Activated T-cell treated with anti-CD3 and anti-CD28 coated beads, Interleukin-2, amount 50 U/mL, for 4 hours (primary cell): ENCODE data around the gene IGDCC3. TPM values are rescaled to one million over a fixed set of nuclear protein-coding genes. Genes with fewer than 3 reads are reported as not detected.

Experiments
- ATAC-seq, 2 donors: fragments of 200-7000 bp; cut with Tn5 transposase; one replicate each; pipeline ENCODE4 v1.10.0; 2021
- DNase-seq: peaks from one replicate; pipeline ENCODE4 v3.0.0-alpha.2; 2020
- H3K27me3 Mint-ChIP-seq: one replicate; pipeline ENCODE4 v1.8.0; 2021; ENCODE audit warnings: low read depth, mixed read lengths
- H3K36me3 Mint-ChIP-seq: one replicate; pipeline ENCODE4 v1.8.0; 2022; ENCODE audit warnings: mixed read lengths; ENCODE audit not compliant: insufficient read depth
- H3K4me1 Mint-ChIP-seq: one replicate; pipeline ENCODE4 v1.8.0; 2021; ENCODE audit warnings: low read depth, mixed read lengths
- H3K4me3 Mint-ChIP-seq: one replicate; pipeline ENCODE4 v1.8.0; 2021; ENCODE audit warnings: mild to moderate bottlenecking, moderate library complexity, mixed read lengths
- H3K9me3 Mint-ChIP-seq: one replicate; pipeline ENCODE4 v1.8.0; 2021; ENCODE audit warnings: mixed read lengths
- total RNA-seq, 3 donors: library from RNA; stranded (reverse); gene quantifications; one replicate each; pipeline ENCODE4 v1.2.1, GENCODE V29; 2021

The IGDCC3 gene
- under 1 TPM in 1 of 3 donors, not detected in 2; 0.10 TPM for total RNA-seq

GRCh38 chr15:65377976-65378366 lies at the start of gene IGDCC3:
TSS of gene IGDCC3 (minus strand) at chr15:65378002. CDS start at chr15:65377788, 214 bp downstream.
- Mint-ChIP-seq H3K27me3 (peaks cover 68% of the 10 kb centered on the region), H3K4me3 (peak within 1 kb of the TSS; percentile 73)
- peak in 1 of 2 donors; percentile 19 for ATAC-seq

GRCh38 chr15:65426216-65426853 lies 48.5 kb upstream of the IGDCC3 start:
- peaks cover 46% of the 10 kb centered on the region for H3K27me3 Mint-ChIP-seq
- no peaks in the 10 kb centered on the region for H3K9me3 Mint-ChIP-seq
- H3K36me3 Mint-ChIP-seq, result no peaks in the 10 kb centered on the region
- peaks cover 12% of the 10 kb centered on the region for H3K4me1 Mint-ChIP-seq
- no peak for DNase-seq
- no peak for ATAC-seq
- no peak overlapping the region for H3K4me3 Mint-ChIP-seq

More at GRCh38 chr15:65377976-65378366, at the start of gene IGDCC3:
- no peak for DNase-seq
- Mint-ChIP-seq H3K4me1 (peaks cover 18% of the 10 kb centered on the region), H3K9me3 (no peaks in the 10 kb centered on the region), H3K36me3 (no peaks in the 10 kb centered on the region)

DNA sequence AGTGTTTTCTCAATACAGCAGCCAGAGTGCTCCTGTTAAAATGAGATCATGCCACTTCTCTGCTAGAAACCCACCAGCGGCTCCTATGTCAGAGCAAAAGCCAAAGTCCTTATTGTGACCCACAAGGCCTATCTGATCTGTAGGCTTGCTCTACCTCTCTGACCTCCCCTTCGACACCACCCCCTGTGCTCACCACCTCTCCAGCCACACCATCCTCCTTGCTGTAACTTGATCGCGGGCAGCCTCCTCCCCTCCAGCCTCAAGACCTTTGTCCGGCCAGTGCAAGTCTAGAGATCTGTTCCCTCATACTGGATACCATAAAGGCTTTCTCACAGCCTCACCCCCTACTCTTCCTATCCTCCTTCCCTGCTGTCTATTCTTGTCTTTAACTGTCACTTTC lies 46.9 kb upstream of the IGDCC3 start:
- Mint-ChIP-seq H3K9me3 (no peaks in the 10 kb centered on the region), H3K27me3 (peaks cover 62% of the 10 kb centered on the region), H3K4me3 (no peak overlapping the region), H3K36me3 (no peaks in the 10 kb centered on the region), H3K4me1 (peaks cover 16% of the 10 kb centered on the region)
- ATAC-seq (no peak), DNase-seq (no peak)

- no peaks in the 10 kb centered on the region for H3K9me3 Mint-ChIP-seq
- peak overlapping the region; percentile 79 for H3K4me3 Mint-ChIP-seq
- peaks cover 16% of the 10 kb centered on the region for H3K4me1 Mint-ChIP-seq
- H3K36me3 Mint-ChIP-seq, result no peaks in the 10 kb centered on the region
- DNase-seq (no peak), ATAC-seq (no peak)
- peaks cover 67% of the 10 kb centered on the region for H3K27me3 Mint-ChIP-seq
These were observed 46.3 kb upstream of the IGDCC3 start for GRCh38 chr15:65423976-65424679.

DNA sequence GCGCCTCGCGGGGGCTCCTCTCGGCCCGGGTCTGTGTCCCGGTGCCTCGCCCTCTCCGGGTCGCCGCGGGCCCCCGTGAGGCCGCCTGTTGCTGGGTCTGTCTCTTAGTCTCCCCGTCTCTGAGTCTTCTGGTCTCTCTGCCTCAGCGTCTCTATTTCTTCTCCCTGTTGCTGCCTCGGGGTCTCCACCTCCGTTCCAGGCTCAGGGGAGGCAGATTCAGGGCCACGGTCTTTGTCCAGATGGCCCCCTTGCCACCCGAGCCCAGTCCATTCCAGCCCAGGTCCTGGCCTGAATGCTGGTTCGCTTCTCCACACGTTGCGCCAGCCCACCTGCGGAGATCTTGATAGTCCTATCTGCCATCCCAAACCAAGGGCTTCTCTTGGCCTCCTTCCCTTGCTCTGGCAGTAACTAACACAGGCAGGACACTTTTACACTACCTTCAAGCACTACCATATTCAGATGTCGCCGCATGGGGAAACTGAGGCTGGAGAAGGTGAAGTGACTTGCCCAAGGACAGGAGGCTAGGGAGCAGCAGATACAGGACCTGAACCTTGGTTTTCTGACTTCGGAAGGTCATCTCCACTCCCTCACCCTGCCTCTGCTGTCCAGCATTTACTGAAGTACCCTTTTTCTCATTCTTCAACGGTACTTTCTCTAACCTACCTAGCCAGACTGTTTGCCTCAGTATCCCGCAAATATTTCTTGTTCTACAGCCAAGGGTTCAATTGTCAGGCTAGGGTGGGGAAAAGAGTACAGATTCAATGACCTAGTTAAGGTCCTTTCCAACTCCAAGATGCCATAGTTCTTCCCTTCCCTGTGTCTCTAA lies 45.6 kb upstream of the IGDCC3 start:
- peaks cover 16% of the 10 kb centered on the region for H3K4me1 Mint-ChIP-seq
- ATAC-seq (no peak), DNase-seq (no peak)
- no peaks in the 10 kb centered on the region for H3K36me3 Mint-ChIP-seq
- peaks cover 74% of the 10 kb centered on the region for H3K27me3 Mint-ChIP-seq
- H3K9me3 Mint-ChIP-seq, result no peaks in the 10 kb centered on the region
- peak overlapping the region; percentile 79 for H3K4me3 Mint-ChIP-seq

- DNase-seq (no peak), ATAC-seq (peak; percentile 15 to 19)
- Mint-ChIP-seq H3K36me3 (no peaks in the 10 kb centered on the region), H3K9me3 (no peaks in the 10 kb centered on the region), H3K4me1 (peaks cover 16% of the 10 kb centered on the region), H3K4me3 (peak overlapping the region; percentile 76), H3K27me3 (peaks cover 91% of the 10 kb centered on the region)
These were observed 43.8 kb upstream of the IGDCC3 start for GRCh38 chr15:65421360-65422215.

- ATAC-seq (no peak), DNase-seq (no peak)
- Mint-ChIP-seq H3K4me1 (peaks cover 16% of the 10 kb centered on the region), H3K9me3 (no peaks in the 10 kb centered on the region), H3K4me3 (peak overlapping the region; percentile 6), H3K27me3 (peaks cover 89% of the 10 kb centered on the region), H3K36me3 (no peaks in the 10 kb centered on the region)
These were observed 43.2 kb upstream of the IGDCC3 start for GRCh38 chr15:65420975-65421359.

- ATAC-seq, result no peak
- peaks cover 72% of the 10 kb centered on the region for H3K27me3 Mint-ChIP-seq
These were observed 40.8 kb upstream of the IGDCC3 start for GRCh38 chr15:65418596-65418995.

DNA sequence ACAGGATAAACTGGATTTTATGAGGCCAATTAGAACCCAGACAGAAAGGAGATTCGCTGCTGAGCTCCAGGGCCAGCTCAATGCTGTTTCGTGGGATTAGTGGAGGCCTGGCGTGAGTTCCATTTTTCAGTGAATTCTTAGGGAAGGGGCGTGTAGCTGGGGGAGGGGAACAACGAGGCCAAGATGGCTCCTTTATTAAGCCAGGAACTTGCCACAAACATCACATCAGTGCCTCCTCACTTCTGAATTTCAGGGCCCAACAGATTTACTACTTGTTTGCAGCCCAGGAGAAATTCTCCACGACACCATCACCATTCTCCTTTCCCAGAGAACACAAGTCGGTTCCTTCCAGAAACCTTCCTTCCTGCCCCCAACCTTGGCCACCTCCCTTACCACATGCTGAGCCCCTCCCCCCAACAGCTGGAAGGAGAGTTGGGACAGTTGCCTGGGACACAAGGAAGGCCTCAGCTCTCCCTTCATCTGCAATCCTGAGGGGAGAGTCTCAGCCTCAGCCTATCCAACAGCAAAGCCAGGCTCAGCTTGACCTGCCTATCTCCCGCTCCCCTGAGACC lies 39.1 kb upstream of the IGDCC3 start:
- Mint-ChIP-seq H3K4me3 (no peak overlapping the region), H3K4me1 (peaks cover 7% of the 10 kb centered on the region), H3K36me3 (no peaks in the 10 kb centered on the region), H3K9me3 (no peaks in the 10 kb centered on the region), H3K27me3 (peaks cover 60% of the 10 kb centered on the region)
- ATAC-seq, result no peak
- no peak for DNase-seq

More at GRCh38 chr15:65418596-65418995, 40.8 kb upstream of the IGDCC3 start:
- DNase-seq, result no peak
- Mint-ChIP-seq H3K4me3 (no peak overlapping the region), H3K36me3 (no peaks in the 10 kb centered on the region), H3K4me1 (peaks cover 16% of the 10 kb centered on the region), H3K9me3 (no peaks in the 10 kb centered on the region)

DNA sequence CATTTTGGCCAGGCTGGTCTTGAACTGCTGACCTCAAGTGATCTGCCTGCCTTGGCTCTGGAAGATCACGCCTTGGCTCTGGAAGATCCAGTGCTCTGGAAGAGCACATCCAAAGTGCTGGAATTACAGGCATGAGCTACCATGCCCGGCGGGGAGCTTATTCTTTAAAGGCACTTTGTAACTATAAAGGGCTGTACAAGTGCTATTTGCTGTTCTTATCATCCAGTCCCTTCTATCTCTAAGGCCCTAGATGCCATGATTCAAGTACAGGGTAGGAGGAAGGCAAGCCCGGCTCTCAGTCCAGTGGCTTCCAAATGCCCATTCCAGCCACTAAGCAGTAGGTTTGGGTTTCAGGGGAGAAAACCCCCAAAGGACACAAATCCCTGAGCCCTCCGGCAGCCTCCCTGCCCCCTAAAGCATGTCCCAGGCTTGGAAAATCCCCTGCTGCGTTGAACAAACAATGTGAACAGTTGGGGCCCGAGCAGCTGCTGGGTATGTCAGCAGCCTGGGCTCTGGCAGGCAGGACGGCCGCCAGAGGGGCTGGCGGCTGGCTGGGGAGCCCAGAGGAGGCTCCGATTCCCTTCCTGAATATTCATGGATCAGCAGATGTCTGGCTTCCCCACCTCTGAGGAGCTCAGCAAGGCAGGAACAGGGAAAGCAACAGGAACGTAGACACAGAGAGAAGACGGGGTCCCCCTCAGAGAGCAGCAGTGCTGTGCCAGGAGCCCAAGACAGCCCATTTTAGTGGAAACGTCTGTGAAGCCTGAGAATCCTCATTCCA lies 37.2 kb upstream of the IGDCC3 start:
- DNase-seq, result no peak
- Mint-ChIP-seq H3K36me3 (no peaks in the 10 kb centered on the region), H3K27me3 (peaks cover 48% of the 10 kb centered on the region), H3K9me3 (no peaks in the 10 kb centered on the region), H3K4me3 (no peak overlapping the region), H3K4me1 (no peaks in the 10 kb centered on the region)
- no peak for ATAC-seq

DNA sequence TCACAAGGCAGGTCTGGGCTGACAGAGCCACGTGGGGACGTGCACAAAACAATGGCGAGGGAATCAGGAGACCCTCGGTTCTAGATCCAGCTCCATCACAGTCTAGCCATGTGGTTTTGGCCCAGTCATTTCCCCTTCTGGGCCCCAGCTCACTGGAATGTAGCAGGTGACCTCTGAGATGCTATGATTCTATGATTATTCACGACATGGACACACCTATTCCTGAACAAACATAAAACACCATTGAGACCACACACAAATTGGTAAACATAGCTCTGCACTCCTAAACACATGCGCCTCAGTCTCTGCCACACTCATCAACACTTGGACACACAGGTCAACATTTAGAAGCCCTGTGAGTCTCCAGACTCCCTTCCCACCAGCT lies 36.0 kb upstream of the IGDCC3 start:
- DNase-seq (no peak), ATAC-seq (no peak)
- Mint-ChIP-seq H3K4me3 (no peak overlapping the region), H3K27me3 (peaks cover 42% of the 10 kb centered on the region), H3K9me3 (no peaks in the 10 kb centered on the region), H3K4me1 (no peaks in the 10 kb centered on the region), H3K36me3 (no peaks in the 10 kb centered on the region)

GRCh38 chr15:65413051-65413759 lies 35.4 kb upstream of the IGDCC3 start:
- Mint-ChIP-seq H3K27me3 (peaks cover 40% of the 10 kb centered on the region), H3K36me3 (no peaks in the 10 kb centered on the region), H3K4me3 (no peak overlapping the region)

More at GRCh38 chr15:65413051-65413759, 35.4 kb upstream of the IGDCC3 start:
- Mint-ChIP-seq H3K4me1 (no peaks in the 10 kb centered on the region), H3K9me3 (no peaks in the 10 kb centered on the region)
- no peak for DNase-seq
- no peak for ATAC-seq
